ENCODE data around the gene ITGA3. TPM values are rescaled to one million over a fixed set of nuclear protein-coding genes. Genes with fewer than 3 reads are reported as not detected.

The ITGA3 gene
- total and polyA plus RNA-seq, 2 experiments from 2014 or later, result 28.5 to 32.8 TPM

GRCh38 chr17:50133028-50133768 is 77.3 kb downstream of the ITGA3 start:
- no peaks in the 10 kb centered on the region for H3K36me3 ChIP-seq (replicated peaks; ENCODE audit: insufficient read depth, low read depth)
- H3K9me2 ChIP-seq (replicated peaks; ENCODE audit: insufficient read depth), result no peaks in the 10 kb centered on the region
- no peak for TF ChIP-seq CTCF (IDR thresholded peaks at IDR 0.05; ENCODE audit: poor library complexity)
- TF ChIP-seq EZH2phosphoT487 (IDR thresholded peaks at IDR 0.05; ENCODE audit: low read depth, severe bottlenecking, unreplicated experiment), result no peak
- no peak for TF ChIP-seq EZH2 (IDR thresholded peaks at IDR 0.05; ENCODE audit: borderline replicate concordance)
- 51% methylated on average over 7 of the region's 7 CpGs for WGBS (ENCODE audit: low lambda C conversion rate, missing lambda C conversion rate)
- no peaks in the 10 kb centered on the region for H3K9me3 ChIP-seq (ENCODE audit: low read depth)
- H3K27me3 ChIP-seq, result peaks cover 3% of the 10 kb centered on the region
- H3K4me3 ChIP-seq, result no peak overlapping the region
- H4K20me1 ChIP-seq (ENCODE audit: insufficient read depth, poor library complexity, severe bottlenecking), result no peaks in the 10 kb centered on the region
- no peaks in the 10 kb centered on the region for H3K79me2 ChIP-seq
- H3K4me1 ChIP-seq (ENCODE audit: insufficient read depth), result peaks cover 21% of the 10 kb centered on the region
- DNase-seq (ENCODE audit: low spot score), result peak; percentile 52
- no peak overlapping the region for H3K4me2 ChIP-seq
- H3K27ac ChIP-seq, result peak overlapping the region; percentile 16
- no peak overlapping the region for H2AFZ ChIP-seq

DNA sequence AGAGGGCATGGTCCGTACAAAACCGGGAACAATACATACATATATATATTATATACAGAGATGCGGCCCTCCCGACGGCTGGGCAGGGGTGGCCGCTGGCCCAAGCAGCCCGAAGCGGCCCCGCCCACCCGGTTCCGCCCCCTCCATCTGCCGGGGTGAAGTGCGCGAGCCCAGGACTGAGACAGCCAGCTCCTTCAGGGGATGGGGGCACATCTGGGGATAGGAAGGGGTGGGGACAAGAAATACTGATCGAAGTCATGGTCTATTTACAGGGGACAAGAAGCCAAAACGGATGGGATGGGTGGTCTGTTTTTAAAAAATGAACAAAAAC is 77.8 kb downstream of the ITGA3 start:
- Histone ChIP-seq H3K4me3 (no peak overlapping the region), H2AFZ (no peak overlapping the region), H3K79me2 (no peaks in the 10 kb centered on the region), H3K4me2 (no peak overlapping the region), H3K9me3 (ENCODE audit: low read depth) (no peaks in the 10 kb centered on the region), H3K27me3 (peaks cover 3% of the 10 kb centered on the region), H3K27ac (no peak overlapping the region), H3K36me3 (replicated peaks; ENCODE audit: insufficient read depth, low read depth) (no peaks in the 10 kb centered on the region), H4K20me1 (ENCODE audit: insufficient read depth, poor library complexity, severe bottlenecking) (no peaks in the 10 kb centered on the region), H3K9me2 (replicated peaks; ENCODE audit: insufficient read depth) (no peaks in the 10 kb centered on the region), H3K4me1 (ENCODE audit: insufficient read depth) (peaks cover 19% of the 10 kb centered on the region)
- DNase-seq (ENCODE audit: low spot score), result no peak
- TF ChIP-seq EZH2 (IDR thresholded peaks at IDR 0.05; ENCODE audit: borderline replicate concordance), result no peak
- TF ChIP-seq EZH2phosphoT487 (IDR thresholded peaks at IDR 0.05; ENCODE audit: low read depth, severe bottlenecking, unreplicated experiment), result no peak
- TF ChIP-seq CTCF (IDR thresholded peaks at IDR 0.05; ENCODE audit: poor library complexity), result no peak
- 43% methylated on average over 11 of the region's 16 CpGs for WGBS (ENCODE audit: low lambda C conversion rate, missing lambda C conversion rate)

GRCh38 chr17:50134206-50135110 is 78.5 kb downstream of the ITGA3 start:
- Histone ChIP-seq H3K4me3 (no peak overlapping the region), H3K4me1 (ENCODE audit: insufficient read depth) (peaks cover 12% of the 10 kb centered on the region), H2AFZ (no peak overlapping the region), H3K4me2 (no peak overlapping the region), H3K9me3 (ENCODE audit: low read depth) (no peaks in the 10 kb centered on the region), H3K27me3 (peaks cover 3% of the 10 kb centered on the region), H4K20me1 (ENCODE audit: insufficient read depth, poor library complexity, severe bottlenecking) (peaks cover under 1% of the 10 kb centered on the region), H3K79me2 (no peaks in the 10 kb centered on the region), H3K9me2 (replicated peaks; ENCODE audit: insufficient read depth) (no peaks in the 10 kb centered on the region), H3K27ac (no peak overlapping the region), H3K36me3 (replicated peaks; ENCODE audit: insufficient read depth, low read depth) (no peaks in the 10 kb centered on the region)
- DNase-seq (ENCODE audit: low spot score), result no peak
- 79% methylated on average over 15 of the region's 16 CpGs for WGBS (ENCODE audit: low lambda C conversion rate, missing lambda C conversion rate)
- TF ChIP-seq EZH2 (IDR thresholded peaks at IDR 0.05; ENCODE audit: borderline replicate concordance), result no peak
- no peak for TF ChIP-seq CTCF (IDR thresholded peaks at IDR 0.05; ENCODE audit: poor library complexity)
- no peak for TF ChIP-seq EZH2phosphoT487 (IDR thresholded peaks at IDR 0.05; ENCODE audit: low read depth, severe bottlenecking, unreplicated experiment)

All from hepatocyte (in vitro differentiated cells).